ENCODE measurements around the gene SERPINB12.

Gene SERPINB12

GRCh38 chr18:63551769-63552168, 9.6 kb downstream of the SERPINB12 start:
- POLR2A ChIA-PET = no interaction called here
- no peak overlapping the region for H3K4me3 ChIP-seq (ENCODE audit: low read depth, low read length)
- DNase-seq (ENCODE audit: low read depth, low spot score) = no peak
- TF ChIP-seq CTCF (IDR thresholded peaks at IDR 0.05; ENCODE audit: insufficient read depth, low read length, missing control alignments) = no peak
- CTCF ChIA-PET = interaction anchor here (1.4 to 3.1 kb wide), 4 partner anchors 10 to 34 kb away, joined by 4 to 23 read pairs (median 14); partner anchors contain the start of gene SERPINB12

GRCh38 chr18:63552581-63552980, 10.4 kb downstream of the SERPINB12 start:
- H3K4me3 ChIP-seq (ENCODE audit: low read depth, low read length) = no peak overlapping the region
- no peak for TF ChIP-seq CTCF (IDR thresholded peaks at IDR 0.05; ENCODE audit: insufficient read depth, low read length, missing control alignments)
- DNase-seq (ENCODE audit: low read depth, low spot score) = no peak
- ChIA-PET POLR2A (interaction anchor here (1.2 to 1.4 kb wide), 2 partner anchors 12 to 13 kb away, joined by 3 to 9 read pairs; no protein-coding TSS in a partner anchor), CTCF (interaction anchor here (1.1 to 3.1 kb wide), 8 partner anchors 10 to 189 kb away, joined by 3 to 23 read pairs (median 6); partner anchors contain the start of gene SERPINB12)

- TF ChIP-seq CTCF (IDR thresholded peaks at IDR 0.05; ENCODE audit: insufficient read depth, low read length, missing control alignments) = no peak
- ChIA-PET POLR2A (interaction anchor here (1.2 to 1.4 kb wide), 2 partner anchors 12 to 13 kb away, joined by 3 to 9 read pairs; no protein-coding TSS in a partner anchor), CTCF (interaction anchor here (0.8 to 3.1 kb wide), 11 partner anchors 11 to 290 kb away, joined by 3 to 23 read pairs (median 5); partner anchors contain the start of gene SERPINB12)
- H3K4me3 ChIP-seq (ENCODE audit: low read depth, low read length) = no peak overlapping the region
- DNase-seq (ENCODE audit: low read depth, low spot score) = peak; percentile 95
These were observed 10.9 kb downstream of the SERPINB12 start for GRCh38 chr18:63553081-63553480.

- no peak overlapping the region for H3K4me3 ChIP-seq (ENCODE audit: low read depth, low read length)
- POLR2A ChIA-PET = no interaction called here
- DNase-seq (ENCODE audit: low read depth, low spot score) = no peak
- TF ChIP-seq CTCF (IDR thresholded peaks at IDR 0.05; ENCODE audit: insufficient read depth, low read length, missing control alignments) = no peak
- CTCF ChIA-PET = interaction anchor here (1.1 to 2.8 kb wide), 7 partner anchors 11 to 284 kb away, joined by 3 to 11 read pairs (median 5); no protein-coding TSS in a partner anchor
These were observed 17.7 kb downstream of the SERPINB12 start for GRCh38 chr18:63559567-63560491.

GRCh38 chr18:63562284-63562683, 20.1 kb downstream of the SERPINB12 start:
- ChIA-PET POLR2A (no interaction called here), CTCF (interaction anchor here (2.4 to 9.8 kb wide), 3 partner anchors 16 to 180 kb away, joined by 9 to 121 read pairs (median 11); no protein-coding TSS in a partner anchor)
- H3K4me3 ChIP-seq (ENCODE audit: low read depth, low read length) = no peak overlapping the region
- no peak for TF ChIP-seq CTCF (IDR thresholded peaks at IDR 0.05; ENCODE audit: insufficient read depth, low read length, missing control alignments)
- DNase-seq (ENCODE audit: low read depth, low spot score) = no peak

- H3K4me3 ChIP-seq (ENCODE audit: low read depth, low read length) = no peak overlapping the region
- DNase-seq (ENCODE audit: low read depth, low spot score) = no peak
- ChIA-PET POLR2A (no interaction called here), CTCF (interaction anchor here (1.0 to 9.8 kb wide), 5 partner anchors 15 to 178 kb away, joined by 3 to 121 read pairs (median 9); no protein-coding TSS in a partner anchor)
- TF ChIP-seq CTCF (IDR thresholded peaks at IDR 0.05; ENCODE audit: insufficient read depth, low read length, missing control alignments) = no peak
These were observed 21.9 kb downstream of the SERPINB12 start for GRCh38 chr18:63564021-63564420.
